CD4-positive, alpha-beta T cell (primary cell): ENCODE data around the gene PLEKHG4B. TPM values are rescaled to one million over a fixed set of nuclear protein-coding genes. Genes with fewer than 3 reads are reported as not detected.
"Not testable (repeated sequence)": the region's sequence is repeated elsewhere in the genome, so short reads cannot be mapped to it uniquely, and the experiment has no call there.

Experiments used
- ATAC-seq: fragments of 200-7000 bp; cut with Tn5 transposase; one replicate; pipeline ENCODE4 v1.10.0; 2022; ENCODE audit warnings: mild to moderate bottlenecking; ENCODE audit not compliant: poor library complexity
- CTCF ChIA-PET: fragments of 350-600 bp; sonication (Branson Sonifier 250); formaldehyde crosslinking; loops from one replicate; lab custom pipeline; 2021; ENCODE audit warnings: antibody characterized with exemption, inconsistent platforms; lab: Charles Lee
- POLR2A ChIA-PET: fragments of 350-600 bp; sonication (Branson Sonifier 250); formaldehyde crosslinking; loops from one replicate; lab custom pipeline; 2021; ENCODE audit warnings: antibody characterized with exemption, inconsistent platforms; lab: Charles Lee
- DNase-seq, 14 experiments: peaks; one replicate each; pipeline ENCODE4 v3.0.0-alpha.2; 2013 to 2020; ENCODE audit warnings: mixed read lengths in 2 of 14
- H3K27ac ChIP-seq, 2 donors: one replicate each; pipeline versions ENCODE4 v1.5.1 to v1.7.0; 2013; ENCODE audit warnings: low read length in 2 of 2, low read depth in 1 of 2, mild to moderate bottlenecking in 1 of 2
- H3K27me3 ChIP-seq, 2 experiments: 1 replicate in 1 of 2; 2 replicates in 1 of 2; pipeline versions ENCODE4 v1.6.1 to v1.7.0; 2013; ENCODE audit warnings: low read length in 2 of 2, control low read depth in 1 of 2, mild to moderate bottlenecking in 1 of 2, moderate library complexity in 1 of 2; ENCODE audit not compliant: insufficient read depth in 2 of 2, control insufficient read depth in 1 of 2
- H3K36me3 ChIP-seq: one replicate; pipeline ENCODE4 v1.6.1; 2013; ENCODE audit warnings: low read length, control low read depth; ENCODE audit not compliant: insufficient read depth
- H3K4me1 ChIP-seq: one replicate; pipeline ENCODE4 v1.6.1; 2013; ENCODE audit warnings: low read length, control low read depth; ENCODE audit not compliant: insufficient read depth
- H3K4me3 ChIP-seq: one replicate; pipeline ENCODE4 v1.5.1; 2013; ENCODE audit warnings: mild to moderate bottlenecking, low read length, moderate library complexity
- H3K9me3 ChIP-seq, 2 experiments: 1 replicate in 1 of 2; 2 replicates in 1 of 2; pipeline versions ENCODE4 v1.6.1 to v1.7.0; 2013; ENCODE audit warnings: low read length in 2 of 2, mild to moderate bottlenecking in 2 of 2, control low read depth in 1 of 2, moderate library complexity in 1 of 2; ENCODE audit not compliant: control insufficient read depth in 1 of 2, insufficient read depth in 1 of 2
- H3K27ac Mint-ChIP-seq: one replicate; pipeline ENCODE4 v1.8.0; 2020; ENCODE audit warnings: mixed read lengths
- H3K27me3 Mint-ChIP-seq: one replicate; pipeline ENCODE4 v1.8.0; 2021; ENCODE audit warnings: mixed read lengths
- H3K36me3 Mint-ChIP-seq: one replicate; pipeline ENCODE4 v1.8.0; 2021; ENCODE audit warnings: low read depth, mixed read lengths
- H3K4me1 Mint-ChIP-seq: one replicate; pipeline ENCODE4 v1.8.0; 2021; ENCODE audit warnings: low read depth, mixed read lengths
- H3K4me3 Mint-ChIP-seq: one replicate; pipeline ENCODE4 v1.8.0; 2020; ENCODE audit warnings: mild to moderate bottlenecking, mixed read lengths
- H3K9me3 Mint-ChIP-seq: one replicate; pipeline ENCODE4 v1.8.0; 2020; ENCODE audit warnings: mixed read lengths
- intact Hi-C, 2 experiments: fragments of 100-400 bp; cut with DNase I in 1 of 2; cut with micrococcal nuclease in 1 of 2; formaldehyde crosslinking; loops; one replicate each; pipeline versions ENCODE4 v1.15.1 to v1.9.0; 2023 to 2025; cut with DNase I, micrococcal nuclease
- total RNA-seq, 174 experiments: library from RNA in 2 of 174; stranded (reverse) in 2 of 174; gene quantifications; one replicate each; pipeline ENCODE4 v1.2.3 and lab custom pipeline; 2021 to 2026
- TF ChIP-seq, protein P1 (sequence below): fragments of 200-600 bp; IDR thresholded peaks from one replicate; pipeline ENCODE4 v1.8.0; 2022; ENCODE audit warnings: antibody characterized with exemption, mild to moderate bottlenecking

PLEKHG4B gene
- total RNA-seq, 2 experiments from 2014 or later, result 0.17 to 0.36 TPM

DNA sequence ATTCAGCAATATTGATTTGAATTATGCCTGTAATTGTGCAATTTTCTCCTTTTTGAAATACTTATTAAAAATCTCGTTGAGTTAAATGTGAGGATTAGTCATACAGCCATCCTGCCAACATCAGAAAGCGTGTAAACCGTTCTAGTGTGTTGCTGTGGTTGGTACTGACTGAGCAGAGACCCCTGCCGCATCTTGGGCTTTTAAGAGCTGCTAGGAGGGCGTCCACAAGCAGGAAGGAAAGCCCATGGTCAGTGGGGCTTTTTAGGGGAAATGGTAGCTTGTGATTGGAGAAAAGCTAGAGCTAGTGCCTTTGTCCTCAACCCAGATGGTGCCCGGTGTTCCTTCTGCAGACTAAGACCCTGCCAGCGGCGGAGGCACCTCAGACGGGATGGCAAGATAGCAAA is 127.5 kb downstream of the PLEKHG4B start:
- TF ChIP-seq, protein P1, sequence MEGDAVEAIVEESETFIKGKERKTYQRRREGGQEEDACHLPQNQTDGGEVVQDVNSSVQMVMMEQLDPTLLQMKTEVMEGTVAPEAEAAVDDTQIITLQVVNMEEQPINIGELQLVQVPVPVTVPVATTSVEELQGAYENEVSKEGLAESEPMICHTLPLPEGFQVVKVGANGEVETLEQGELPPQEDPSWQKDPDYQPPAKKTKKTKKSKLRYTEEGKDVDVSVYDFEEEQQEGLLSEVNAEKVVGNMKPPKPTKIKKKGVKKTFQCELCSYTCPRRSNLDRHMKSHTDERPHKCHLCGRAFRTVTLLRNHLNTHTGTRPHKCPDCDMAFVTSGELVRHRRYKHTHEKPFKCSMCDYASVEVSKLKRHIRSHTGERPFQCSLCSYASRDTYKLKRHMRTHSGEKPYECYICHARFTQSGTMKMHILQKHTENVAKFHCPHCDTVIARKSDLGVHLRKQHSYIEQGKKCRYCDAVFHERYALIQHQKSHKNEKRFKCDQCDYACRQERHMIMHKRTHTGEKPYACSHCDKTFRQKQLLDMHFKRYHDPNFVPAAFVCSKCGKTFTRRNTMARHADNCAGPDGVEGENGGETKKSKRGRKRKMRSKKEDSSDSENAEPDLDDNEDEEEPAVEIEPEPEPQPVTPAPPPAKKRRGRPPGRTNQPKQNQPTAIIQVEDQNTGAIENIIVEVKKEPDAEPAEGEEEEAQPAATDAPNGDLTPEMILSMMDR, result no peak
- H3K36me3 Mint-ChIP-seq, result peaks cover 65% of the 10 kb centered on the region
- peak; percentile 25 for ATAC-seq
- H3K4me1 Mint-ChIP-seq, result peaks cover 65% of the 10 kb centered on the region
- DNase-seq, result peak in 10 of 14 experiments; percentile 7 to 60 (median 32)
- peak overlapping the region; percentile 92 for H3K27ac Mint-ChIP-seq
- no peaks in the 10 kb centered on the region for H3K27me3 ChIP-seq
- intact Hi-C loops, result loop anchor here (1.0 to 10.0 kb wide), 2 partner anchors 31 to 225 kb away; partner anchors contain the start of gene EXOC3 (in 1 of the 2)
- peaks cover 45% of the 10 kb centered on the region for H3K4me1 ChIP-seq
- no peaks in the 10 kb centered on the region for H3K27me3 Mint-ChIP-seq
- peak overlapping the region; percentile 93 for H3K4me3 ChIP-seq
- POLR2A ChIA-PET, result interaction anchor here (1.0 to 3.7 kb wide), 4 partner anchors 13 to 62 kb away, joined by 3 to 49 read pairs (median 16); partner anchors contain the start of gene PDCD6
- peak overlapping the region; percentile 95 for H3K4me3 Mint-ChIP-seq
- peaks cover 12% of the 10 kb centered on the region for H3K36me3 ChIP-seq
- peak overlapping the region; percentile 43 to 57 for H3K27ac ChIP-seq
- CTCF ChIA-PET, result interaction anchor here (3.1 kb wide), 1 partner anchor 31 kb away, joined by 19 read pairs; no protein-coding TSS in a partner anchor
- no peaks in the 10 kb centered on the region for H3K9me3 Mint-ChIP-seq
- H3K9me3 ChIP-seq, result no peaks in the 10 kb centered on the region

DNA sequence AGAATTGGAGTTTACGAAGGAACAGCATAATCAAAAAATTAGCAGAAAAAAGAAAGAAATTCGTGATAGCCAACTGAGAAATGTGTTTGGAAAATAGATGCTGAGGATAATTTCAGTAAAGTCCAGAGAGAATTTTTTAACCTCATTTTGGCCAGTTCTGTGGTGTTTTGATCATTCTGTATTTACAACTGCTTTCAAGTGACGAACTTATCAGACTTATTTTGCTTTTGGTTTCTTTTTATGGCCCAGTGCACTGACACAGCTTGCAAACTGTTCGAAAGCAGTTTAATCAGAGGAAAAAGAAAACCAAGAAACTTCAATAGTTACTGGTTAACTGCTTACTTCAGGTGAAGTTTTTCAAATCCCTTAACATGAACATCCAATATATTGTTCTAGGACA is 128.0 kb downstream of the PLEKHG4B start:
- Mint-ChIP-seq H3K36me3 (peaks cover 65% of the 10 kb centered on the region), H3K4me3 (peak overlapping the region; percentile 95), H3K27me3 (no peaks in the 10 kb centered on the region), H3K4me1 (peaks cover 60% of the 10 kb centered on the region), H3K27ac (peak overlapping the region; percentile 92), H3K9me3 (no peaks in the 10 kb centered on the region)
- TF ChIP-seq, protein P1, result no peak
- intact Hi-C loops, result loop anchor here (1.0 to 10.0 kb wide), 3 partner anchors 32 to 252 kb away; partner anchors contain the start of gene EXOC3 (in 1 of the 2)
- ChIA-PET POLR2A (interaction anchor here (1.3 to 3.7 kb wide), 3 partner anchors 32 to 62 kb away, joined by 7 to 49 read pairs (median 25); partner anchors contain the start of gene PDCD6), CTCF (interaction anchor here (3.1 kb wide), 1 partner anchor 31 kb away, joined by 19 read pairs; no protein-coding TSS in a partner anchor)
- DNase-seq (peak in 3 of 14 experiments; percentile 52 to 70 (median 54)), ATAC-seq (peak; percentile 24)
- peak overlapping the region; percentile 93 for H3K4me3 ChIP-seq
- peaks cover 14% of the 10 kb centered on the region for H3K36me3 ChIP-seq
- no peaks in the 10 kb centered on the region for H3K9me3 ChIP-seq
- H3K27ac ChIP-seq, result peak overlapping the region in 1 of 2 donors; percentile 43
- H3K27me3 ChIP-seq, result no peaks in the 10 kb centered on the region
- peaks cover 40% of the 10 kb centered on the region for H3K4me1 ChIP-seq

DNA sequence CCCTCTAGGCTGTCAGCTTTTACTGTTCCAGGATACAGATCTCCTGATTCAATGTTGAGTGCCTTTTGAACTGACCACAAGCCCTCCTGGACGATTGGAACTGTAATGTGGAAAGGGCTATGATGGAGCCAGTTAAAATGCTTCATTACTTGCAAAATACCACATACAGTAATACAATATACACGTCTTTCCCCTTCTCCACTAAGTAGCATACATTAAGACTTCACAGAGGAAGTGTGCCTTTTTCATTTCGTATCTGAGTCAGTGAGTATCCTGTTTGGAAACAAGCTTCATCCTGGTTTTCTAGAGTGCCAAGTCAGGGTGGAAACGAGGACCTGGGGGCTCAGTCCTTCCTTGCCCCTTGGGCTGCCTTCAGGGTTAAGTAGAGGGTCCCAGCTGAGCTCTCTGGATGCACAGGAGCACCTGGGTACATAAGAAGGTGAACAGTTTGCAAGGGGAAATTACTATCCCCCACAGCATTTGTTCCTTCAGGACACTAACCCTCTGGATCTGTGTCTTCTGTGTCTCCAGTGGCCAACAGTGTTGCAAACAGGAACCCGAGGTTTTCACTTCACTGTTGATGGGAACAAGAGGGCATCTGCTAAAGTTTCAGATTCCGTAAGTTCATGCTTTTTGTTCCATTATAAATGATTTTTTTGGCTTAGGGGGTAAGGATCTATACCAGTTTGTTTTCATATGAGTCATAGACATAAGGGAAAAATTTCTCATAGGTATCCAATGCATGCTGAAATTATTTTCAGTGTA is 131.2 kb downstream of the PLEKHG4B start:
- Histone ChIP-seq H3K36me3 (peaks cover 40% of the 10 kb centered on the region), H3K4me1 (peaks cover 26% of the 10 kb centered on the region)
- Mint-ChIP-seq H3K36me3 (peaks cover 73% of the 10 kb centered on the region), H3K27ac (peak overlapping the region; percentile 45), H3K4me1 (peaks cover 42% of the 10 kb centered on the region)
- DNase-seq, H3K4me3 ChIP-seq, POLR2A ChIA-PET, CTCF ChIA-PET, H3K27ac ChIP-seq, H3K27me3 Mint-ChIP-seq, H3K4me3 Mint-ChIP-seq, H3K27me3 ChIP-seq, ATAC-seq, H3K9me3 ChIP-seq, H3K9me3 Mint-ChIP-seq: not testable (repeated sequence)
- intact Hi-C loops, result loop anchor here in 1 of 2 experiments (5.0 kb wide), 1 partner anchor 249 kb away; no protein-coding TSS in a partner anchor
